Measurements from ENCODE around the gene RSPH9.

RSPH9 gene

DNA sequence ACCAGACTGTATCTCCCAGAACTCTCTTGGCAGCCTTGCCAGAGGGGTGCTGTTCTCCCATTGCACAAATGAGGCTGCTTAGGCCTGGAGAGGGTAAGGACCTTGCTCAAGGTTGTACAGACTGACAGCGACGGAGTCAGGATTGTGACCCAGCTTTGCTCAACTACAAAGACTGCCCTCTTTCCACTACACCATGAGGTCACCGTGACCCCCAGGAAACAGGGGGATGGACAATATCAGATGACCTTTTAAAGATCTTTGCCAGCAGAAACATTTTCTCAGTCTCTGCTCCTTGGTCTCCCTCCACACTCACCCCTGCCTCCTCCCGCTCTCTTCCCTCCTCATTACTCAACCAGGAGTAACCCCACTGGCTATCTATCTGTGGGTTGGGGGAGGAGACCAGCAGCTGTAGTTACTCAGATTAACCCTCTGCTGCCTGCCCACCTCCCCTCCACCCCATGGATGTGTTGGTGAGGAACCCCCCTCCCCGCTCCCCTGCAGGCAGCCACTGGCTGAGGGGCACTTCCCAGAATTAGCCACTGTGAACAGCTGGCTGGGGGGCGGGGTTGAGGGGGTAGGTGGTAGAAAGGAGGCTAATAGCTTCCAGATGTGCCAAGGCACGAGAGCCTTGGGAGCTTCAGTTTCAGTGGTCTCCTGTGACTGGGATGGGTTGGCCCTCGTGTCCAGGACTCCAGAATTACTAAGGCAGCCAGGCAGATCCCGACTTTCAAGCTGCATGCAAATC, 69.6 kb downstream of the RSPH9 start:
- Histone ChIP-seq H3K27ac (peak overlapping the region in 1 of 2 donors; percentile 45), H3K4me3 (no peak overlapping the region)
- no peak for DNase-seq (ENCODE audit: low spot score)
- TF ChIP-seq, protein P1, sequence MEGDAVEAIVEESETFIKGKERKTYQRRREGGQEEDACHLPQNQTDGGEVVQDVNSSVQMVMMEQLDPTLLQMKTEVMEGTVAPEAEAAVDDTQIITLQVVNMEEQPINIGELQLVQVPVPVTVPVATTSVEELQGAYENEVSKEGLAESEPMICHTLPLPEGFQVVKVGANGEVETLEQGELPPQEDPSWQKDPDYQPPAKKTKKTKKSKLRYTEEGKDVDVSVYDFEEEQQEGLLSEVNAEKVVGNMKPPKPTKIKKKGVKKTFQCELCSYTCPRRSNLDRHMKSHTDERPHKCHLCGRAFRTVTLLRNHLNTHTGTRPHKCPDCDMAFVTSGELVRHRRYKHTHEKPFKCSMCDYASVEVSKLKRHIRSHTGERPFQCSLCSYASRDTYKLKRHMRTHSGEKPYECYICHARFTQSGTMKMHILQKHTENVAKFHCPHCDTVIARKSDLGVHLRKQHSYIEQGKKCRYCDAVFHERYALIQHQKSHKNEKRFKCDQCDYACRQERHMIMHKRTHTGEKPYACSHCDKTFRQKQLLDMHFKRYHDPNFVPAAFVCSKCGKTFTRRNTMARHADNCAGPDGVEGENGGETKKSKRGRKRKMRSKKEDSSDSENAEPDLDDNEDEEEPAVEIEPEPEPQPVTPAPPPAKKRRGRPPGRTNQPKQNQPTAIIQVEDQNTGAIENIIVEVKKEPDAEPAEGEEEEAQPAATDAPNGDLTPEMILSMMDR (IDR thresholded peaks at IDR 0.05), result no peak

DNA sequence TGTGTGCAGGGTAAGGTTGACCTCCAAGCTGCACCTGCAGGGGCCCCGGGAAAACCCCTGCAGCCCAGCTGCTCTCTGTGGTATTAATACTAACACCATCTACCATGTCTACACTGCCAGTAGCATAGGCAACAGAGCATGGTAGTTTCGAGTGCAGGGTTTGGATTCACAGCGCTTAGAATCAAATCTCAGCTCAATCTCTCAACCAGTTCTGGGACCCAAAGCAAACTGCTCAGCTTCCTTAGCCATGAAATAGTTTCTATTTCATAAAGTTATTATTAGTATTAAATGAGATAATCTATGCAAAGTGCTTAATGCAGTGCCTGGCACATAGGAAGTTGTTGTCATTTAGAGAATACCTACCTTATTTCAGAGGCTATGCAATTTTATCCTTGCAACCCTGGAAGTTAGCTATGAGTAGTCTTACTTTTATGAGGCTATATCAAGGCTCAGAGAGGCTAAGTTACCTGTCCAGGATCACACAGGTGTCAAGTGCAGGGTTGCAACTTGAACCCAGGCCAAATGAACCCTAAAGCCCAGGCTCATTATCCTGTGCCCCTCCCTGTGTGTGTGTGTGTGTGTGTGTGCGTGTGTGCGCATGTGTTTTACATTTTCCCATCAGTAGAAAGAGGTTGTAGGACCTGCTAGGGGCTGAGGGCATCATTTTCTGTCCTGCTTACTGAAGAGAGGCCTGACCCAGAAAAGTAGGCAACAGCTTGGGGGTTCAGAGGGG, 70.4 kb downstream of the RSPH9 start:
- DNase-seq (ENCODE audit: low spot score), result no peak
- TF ChIP-seq, protein P1 (IDR thresholded peaks at IDR 0.05), result no peak
- peak overlapping the region in 1 of 2 donors; percentile 64 for H3K27ac ChIP-seq

DNA sequence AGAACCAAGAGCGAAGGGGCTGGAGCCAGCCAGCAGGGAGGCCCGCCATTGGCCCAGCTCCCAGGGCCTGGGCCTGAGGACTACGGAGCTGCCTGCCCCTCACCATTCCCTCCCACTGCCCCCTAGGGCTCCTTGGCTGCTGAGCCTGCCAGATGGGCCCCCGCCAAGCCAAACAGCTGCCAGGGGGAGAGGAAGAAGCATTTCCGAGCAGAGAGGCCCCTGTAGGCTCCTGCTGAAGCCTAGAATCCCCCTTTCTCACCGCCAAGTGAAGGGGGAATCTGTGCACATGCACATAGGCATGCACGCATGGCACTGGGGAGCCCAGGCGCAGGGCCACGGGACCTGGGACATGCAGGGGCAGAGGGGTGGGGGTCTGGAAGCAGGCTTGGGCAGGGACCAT, 71.3 kb downstream of the RSPH9 start:
- DNase-seq (ENCODE audit: low spot score), result no peak
- H3K27ac ChIP-seq, result peak overlapping the region in 1 of 2 donors; percentile 64
- TF ChIP-seq, protein P1 (IDR thresholded peaks at IDR 0.05), result no peak
- H3K4me3 ChIP-seq, result no peak overlapping the region

More for the DNA sequence above, 70.4 kb downstream of the RSPH9 start:
- no peak overlapping the region for H3K4me3 ChIP-seq

DNA sequence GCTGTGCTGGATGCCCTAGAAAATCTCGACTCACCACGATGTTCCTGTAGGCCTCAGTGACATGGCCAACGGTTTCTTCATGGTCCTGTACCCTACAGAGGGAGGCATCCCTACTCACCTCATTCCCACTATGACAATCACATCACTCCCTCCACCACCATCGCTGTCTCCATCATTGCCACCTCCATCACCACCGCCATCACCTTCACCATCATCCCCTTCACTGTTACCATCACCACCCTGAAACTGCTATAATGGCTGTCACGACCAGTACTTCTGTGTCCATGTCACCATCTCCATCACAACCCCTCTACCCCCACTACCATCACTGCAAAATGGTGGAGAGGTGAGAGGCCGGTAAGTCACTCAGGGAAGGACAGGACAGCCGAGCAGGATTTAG, 72.6 kb downstream of the RSPH9 start:
- TF ChIP-seq, protein P1 (IDR thresholded peaks at IDR 0.05), result no peak
- Histone ChIP-seq H3K27ac (peak overlapping the region in 1 of 2 donors; percentile 64), H3K4me3 (no peak overlapping the region)
- no peak for DNase-seq (ENCODE audit: low spot score)

DNA sequence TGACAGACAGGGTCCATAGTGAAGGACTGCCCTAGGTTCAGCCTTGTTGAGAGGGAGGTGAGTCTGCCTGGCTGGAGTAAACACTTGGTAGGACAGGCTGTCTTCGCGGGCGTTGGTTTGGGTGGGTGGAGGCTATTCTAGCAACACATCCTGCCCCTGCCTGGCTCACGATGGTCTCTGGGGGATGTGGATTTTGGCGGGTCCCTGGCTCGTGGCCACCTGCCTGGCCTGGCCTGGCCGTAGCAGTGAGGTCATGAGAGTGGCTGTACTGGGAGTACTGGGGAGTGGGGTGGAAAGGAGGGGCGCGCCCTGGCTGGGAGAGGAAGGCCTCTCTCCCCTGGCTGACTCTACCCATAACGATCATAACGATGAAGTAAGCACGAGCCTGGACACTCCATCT, 73.0 kb downstream of the RSPH9 start:
- Histone ChIP-seq H3K27ac (peak overlapping the region in 1 of 2 donors; percentile 64), H3K4me3 (no peak overlapping the region)
- DNase-seq (ENCODE audit: low spot score), result peak; percentile 82
- TF ChIP-seq, protein P1 (IDR thresholded peaks at IDR 0.05), result no peak

DNA sequence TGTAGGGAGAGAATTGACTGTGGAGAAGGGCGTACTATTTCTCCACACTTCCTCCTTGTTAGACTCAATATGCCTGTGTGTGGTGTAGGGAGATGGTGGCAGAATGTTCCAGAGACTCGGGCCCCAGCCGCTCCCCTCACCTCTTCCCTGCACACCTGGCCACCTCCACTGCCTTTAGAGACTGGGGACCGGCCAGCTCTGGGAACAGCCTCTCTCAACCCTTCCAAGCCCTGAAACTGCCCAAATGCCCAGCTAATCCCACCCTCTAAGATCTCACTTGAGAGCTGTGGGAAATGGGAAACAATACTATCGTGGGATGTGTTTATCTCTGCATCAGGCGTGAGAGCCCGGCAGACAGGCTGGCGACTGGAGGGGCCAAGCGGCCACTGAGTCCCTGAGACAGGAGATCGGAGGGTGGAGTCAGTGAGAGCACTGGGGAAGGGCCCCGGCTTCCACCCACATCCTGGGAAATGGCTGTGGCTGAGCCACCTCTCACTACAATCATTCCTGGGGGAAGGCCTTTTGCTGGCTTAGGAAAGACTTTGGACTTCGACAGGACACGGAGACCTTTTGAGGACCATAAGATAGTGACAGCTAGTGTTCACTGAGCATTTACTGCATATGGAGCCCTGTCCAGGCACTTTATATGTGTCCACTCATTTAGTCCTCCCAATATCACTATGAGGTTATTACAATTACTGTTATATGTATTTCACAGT, 73.7 kb downstream of the RSPH9 start:
- TF ChIP-seq, protein P1 (IDR thresholded peaks at IDR 0.05), result no peak
- DNase-seq (ENCODE audit: low spot score), result no peak

More for the DNA sequence above, 73.7 kb downstream of the RSPH9 start:
- no peak overlapping the region for H3K4me3 ChIP-seq
- H3K27ac ChIP-seq, result peak overlapping the region in 1 of 2 donors; percentile 64

All from coronary artery (tissue), 2 donors.